K562 (cell line): ENCODE results near the gene SLC17A4. TPM values are rescaled to one million over a fixed set of nuclear protein-coding genes. Genes with fewer than 3 reads are reported as not detected.

ENCODE experiments used
- ASH1L ChIP-seq: fragments of 450-650 bp; IDR thresholded peaks from 2 replicates; pipeline ENCODE4 v1.6.1; 2018; ENCODE audit warnings: borderline replicate concordance, mild to moderate bottlenecking, low read depth; ENCODE audit not compliant: partially characterized antibody
- BRD4 ChIP-seq: fragments of 200-600 bp; sonication (generic); IDR thresholded peaks from 2 replicates; pipeline ENCODE4 v1.6.1; 2017; ENCODE audit warnings: inconsistent platforms
- CBFA2T2 ChIP-seq: fragments of 450-650 bp; conservative IDR thresholded peaks from 2 replicates; pipeline ENCODE4 v1.6.1; 2017; ENCODE audit warnings: mild to moderate bottlenecking
- CBFA2T3 ChIP-seq: fragments of 450-650 bp; IDR thresholded peaks from 2 replicates; pipeline ENCODE4 v1.6.1; 2017
- CHD2 ChIP-seq: IDR thresholded peaks from 2 replicates; pipeline ENCODE4 v1.6.1; 2011; ENCODE audit warnings: low read depth, low read length
- EP400 ChIP-seq: fragments of 450-650 bp; IDR thresholded peaks from 2 replicates; pipeline ENCODE4 v1.6.1; 2017; ENCODE audit warnings: antibody characterized with exemption, mild to moderate bottlenecking, moderate library complexity
- GTF2A2 ChIP-seq: IDR thresholded peaks from 2 replicates; pipeline ENCODE4 v1.6.1; 2016; ENCODE audit warnings: mild to moderate bottlenecking, missing genetic modification characterization, missing compliant biosample characterization
- HCFC1 ChIP-seq: IDR thresholded peaks from 2 replicates; pipeline ENCODE4 v1.6.1; 2012; ENCODE audit warnings: low read depth, low read length, improper control_type of control experiment
- HDAC8 ChIP-seq: fragments of 450-650 bp; IDR thresholded peaks from 2 replicates; pipeline ENCODE4 v1.6.1; 2016; ENCODE audit warnings: mild to moderate bottlenecking, missing genetic modification characterization, moderate library complexity, missing compliant biosample characterization
- MEIS2 ChIP-seq: fragments of 450-650 bp; IDR thresholded peaks from 2 replicates; pipeline ENCODE4 v1.6.1; 2014; ENCODE audit warnings: mild to moderate bottlenecking; ENCODE audit not compliant: partially characterized antibody
- MTF1 ChIP-seq: fragments of 250-450 bp; sonication (Bioruptor Pico); IDR thresholded peaks from 2 replicates; pipeline ENCODE4 v1.9.0; 2021; ENCODE audit warnings: moderate library complexity, mild to moderate bottlenecking, inconsistent platforms, borderline replicate concordance
- PCBP1 ChIP-seq: fragments of 200-400 bp; formaldehyde crosslinking; IDR thresholded peaks from 2 replicates; pipeline ENCODE4 v1.6.1; 2018; ENCODE audit warnings: mild to moderate bottlenecking, low read depth, low read length; ENCODE audit not compliant: poor library complexity, severe bottlenecking
- PML ChIP-seq: IDR thresholded peaks from 2 replicates; pipeline ENCODE4 v1.6.1; 2012; ENCODE audit warnings: low read length, inconsistent platforms
- POLR2H ChIP-seq: IDR thresholded peaks from 2 replicates; pipeline ENCODE4 v1.6.1; 2016; ENCODE audit warnings: missing genetic modification characterization, low read depth, mild to moderate bottlenecking, control low read depth, missing compliant biosample characterization, moderate library complexity
- RBM15 ChIP-seq: fragments of 200-400 bp; formaldehyde crosslinking; IDR thresholded peaks from 2 replicates; pipeline ENCODE4 v1.6.1; 2018; ENCODE audit warnings: mild to moderate bottlenecking, low read length, moderate library complexity; ENCODE audit not compliant: insufficient read depth
- SMAD3 ChIP-seq: fragments of 450-650 bp; formaldehyde crosslinking; conservative IDR thresholded peaks from 2 replicates; pipeline ENCODE4 v1.4.0; 2020; ENCODE audit warnings: mild to moderate bottlenecking
- U2AF1 ChIP-seq: fragments of 200-400 bp; formaldehyde crosslinking; optimal IDR thresholded peaks from 2 replicates; pipeline ENCODE3; 2017; ENCODE audit warnings: mild to moderate bottlenecking, low read depth, low read length, moderate library complexity
- ZFP1 ChIP-seq: fragments of 450-650 bp; formaldehyde crosslinking; IDR thresholded peaks from 2 replicates; pipeline ENCODE4 v1.4.0; 2020; ENCODE audit warnings: mild to moderate bottlenecking, mixed read lengths
- ZNF124 ChIP-seq: sonication (generic); formaldehyde crosslinking; IDR thresholded peaks from 2 replicates; pipeline ENCODE4 v1.8.1; 2022; ENCODE audit warnings: missing genetic modification reagents
- ZNF212 ChIP-seq: fragments of 450-650 bp; formaldehyde crosslinking; IDR thresholded peaks from 2 replicates; pipeline ENCODE4 v1.4.0; 2020; ENCODE audit warnings: mild to moderate bottlenecking
- ZNF232 ChIP-seq: sonication (generic); formaldehyde crosslinking; IDR thresholded peaks from 2 replicates; pipeline ENCODE4 v1.8.0; 2022; ENCODE audit warnings: mild to moderate bottlenecking, missing genetic modification reagents
- ZNF766 ChIP-seq: fragments of 200-800 bp; sonication (Bioruptor generic); conservative IDR thresholded peaks from 2 replicates; pipeline ENCODE4 v1.6.1; 2016; ENCODE audit warnings: missing genetic modification characterization, missing compliant biosample characterization
- polyA plus RNA-seq, 8 experiments: library from polyadenylated mRNA; depleted of rRNA in 4 of 8; stranded (reverse) in 5 of 8; unstranded in 3 of 8; fragments of >200 nt; fragmentation: Nextera tagmentation in 2 of 8; fragmentation: Illumina TruSeq in 1 of 8; extraction: Ambion mirVana in 2 of 8; extraction: Trizol in 1 of 8; gene quantifications; 2 replicates each; pipeline versions ENCODE4 v1.2.1 to v1.2.3, GENCODE V29; 2011 to 2014; ENCODE audit warnings: inconsistent platforms in 1 of 8, missing spikeins in 1 of 8
- total RNA-seq, 7 experiments: library from RNA; depleted of rRNA in 6 of 7; stranded (reverse); fragments of >200 nt in 6 of 7; fragmentation: Illumina TruSeq in 2 of 7; extraction: Trizol in 2 of 7; gene quantifications; 2 replicates each; pipeline versions ENCODE4 v1.2.1 to v1.2.3, GENCODE V29; 2011 to 2021; ENCODE audit warnings: low replicate concordance in 1 of 7
- TF ChIP-seq, protein P1 (sequence below): fragments of 450-650 bp; formaldehyde crosslinking; conservative IDR thresholded peaks from 2 replicates; pipeline ENCODE4 v1.4.0; 2022; ENCODE audit warnings: mild to moderate bottlenecking, missing genetic modification characterization
- TF ChIP-seq, protein P2 (sequence below): fragments of 150-350 bp; IDR thresholded peaks from 2 replicates; pipeline ENCODE4 v1.6.1; 2014; ENCODE audit warnings: low read depth, mild to moderate bottlenecking, low read length, borderline replicate concordance
- TF ChIP-seq, protein P3 (sequence below): fragments of 450-650 bp; IDR thresholded peaks from 2 replicates; pipeline ENCODE4 v1.6.1; 2014; ENCODE audit warnings: low read depth, mild to moderate bottlenecking, moderate library complexity, borderline replicate concordance

Gene SLC17A4
- total and polyA plus RNA-seq, 9 of the 15 experiments (the other 6 are each of a cell fraction or from before 2014, with no cell fraction given): not detected

DNA sequence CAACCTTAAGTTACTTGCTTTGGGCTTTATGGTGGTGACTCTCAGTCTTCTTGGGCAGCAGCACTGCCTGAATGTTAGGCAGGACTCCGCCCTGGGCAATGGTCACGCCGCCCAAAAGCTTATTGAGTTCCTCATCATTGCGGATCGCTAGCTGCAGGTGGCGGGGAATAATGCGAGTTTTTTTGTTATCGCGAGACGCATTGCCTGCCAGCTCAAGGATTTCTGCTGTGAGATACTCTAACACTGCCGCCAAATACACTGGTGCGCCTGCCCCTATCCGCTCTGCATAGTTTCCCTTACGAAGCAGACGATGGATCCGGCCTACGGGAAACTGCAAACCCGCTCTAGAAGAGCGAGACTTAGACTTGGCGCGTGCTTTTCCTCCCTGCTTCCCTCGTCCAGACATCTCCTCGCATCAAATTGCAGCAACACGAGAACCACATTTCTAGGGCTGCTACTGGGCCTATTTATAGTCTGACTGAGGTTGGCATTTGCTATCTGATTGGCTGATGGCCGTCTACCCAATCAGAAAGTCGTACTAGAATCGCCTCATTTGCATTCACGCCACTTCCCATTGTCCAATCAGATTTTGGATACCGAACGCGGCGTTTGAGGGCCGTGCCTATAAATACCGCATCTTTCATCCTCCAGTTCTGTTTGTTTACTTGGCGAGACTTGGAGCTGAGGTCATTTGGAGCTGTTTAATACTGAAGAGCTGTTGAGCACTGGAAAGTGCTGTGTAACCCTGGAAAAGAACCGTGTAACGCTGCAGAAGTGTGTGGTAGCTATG is 28.2 kb upstream of the SLC17A4 start (continued):
- TF ChIP-seq U2AF1 (no peak), ZFP1 (CRISPR knock-in tag) (no peak), BRD4 (no peak), ZNF212 (CRISPR knock-in tag) (no peak), RBM15 (no peak), ZNF232 (CRISPR knock-in tag) (no peak), GTF2A2 (tag) (peak; percentile 80), MTF1 (CRISPR knock-in tag) (no peak), CBFA2T3 (no peak), CHD2 (peak; percentile 66), ZNF124 (CRISPR knock-in tag) (no peak), MEIS2 (peak; percentile 6), PCBP1 (no peak), POLR2H (peak; percentile 90), SMAD3 (CRISPR knock-in tag) (no peak), CBFA2T2 (no peak), ASH1L (no peak), HDAC8 (no peak), PML (peak; percentile 67), EP400 (no peak), HCFC1 (no peak), ZNF766 (CRISPR knock-in tag) (no peak)
- TF ChIP-seq, protein P1, sequence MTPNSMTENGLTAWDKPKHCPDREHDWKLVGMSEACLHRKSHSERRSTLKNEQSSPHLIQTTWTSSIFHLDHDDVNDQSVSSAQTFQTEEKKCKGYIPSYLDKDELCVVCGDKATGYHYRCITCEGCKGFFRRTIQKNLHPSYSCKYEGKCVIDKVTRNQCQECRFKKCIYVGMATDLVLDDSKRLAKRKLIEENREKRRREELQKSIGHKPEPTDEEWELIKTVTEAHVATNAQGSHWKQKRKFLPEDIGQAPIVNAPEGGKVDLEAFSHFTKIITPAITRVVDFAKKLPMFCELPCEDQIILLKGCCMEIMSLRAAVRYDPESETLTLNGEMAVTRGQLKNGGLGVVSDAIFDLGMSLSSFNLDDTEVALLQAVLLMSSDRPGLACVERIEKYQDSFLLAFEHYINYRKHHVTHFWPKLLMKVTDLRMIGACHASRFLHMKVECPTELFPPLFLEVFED (CRISPR knock-in tag): no peak
- TF ChIP-seq, protein P2, sequence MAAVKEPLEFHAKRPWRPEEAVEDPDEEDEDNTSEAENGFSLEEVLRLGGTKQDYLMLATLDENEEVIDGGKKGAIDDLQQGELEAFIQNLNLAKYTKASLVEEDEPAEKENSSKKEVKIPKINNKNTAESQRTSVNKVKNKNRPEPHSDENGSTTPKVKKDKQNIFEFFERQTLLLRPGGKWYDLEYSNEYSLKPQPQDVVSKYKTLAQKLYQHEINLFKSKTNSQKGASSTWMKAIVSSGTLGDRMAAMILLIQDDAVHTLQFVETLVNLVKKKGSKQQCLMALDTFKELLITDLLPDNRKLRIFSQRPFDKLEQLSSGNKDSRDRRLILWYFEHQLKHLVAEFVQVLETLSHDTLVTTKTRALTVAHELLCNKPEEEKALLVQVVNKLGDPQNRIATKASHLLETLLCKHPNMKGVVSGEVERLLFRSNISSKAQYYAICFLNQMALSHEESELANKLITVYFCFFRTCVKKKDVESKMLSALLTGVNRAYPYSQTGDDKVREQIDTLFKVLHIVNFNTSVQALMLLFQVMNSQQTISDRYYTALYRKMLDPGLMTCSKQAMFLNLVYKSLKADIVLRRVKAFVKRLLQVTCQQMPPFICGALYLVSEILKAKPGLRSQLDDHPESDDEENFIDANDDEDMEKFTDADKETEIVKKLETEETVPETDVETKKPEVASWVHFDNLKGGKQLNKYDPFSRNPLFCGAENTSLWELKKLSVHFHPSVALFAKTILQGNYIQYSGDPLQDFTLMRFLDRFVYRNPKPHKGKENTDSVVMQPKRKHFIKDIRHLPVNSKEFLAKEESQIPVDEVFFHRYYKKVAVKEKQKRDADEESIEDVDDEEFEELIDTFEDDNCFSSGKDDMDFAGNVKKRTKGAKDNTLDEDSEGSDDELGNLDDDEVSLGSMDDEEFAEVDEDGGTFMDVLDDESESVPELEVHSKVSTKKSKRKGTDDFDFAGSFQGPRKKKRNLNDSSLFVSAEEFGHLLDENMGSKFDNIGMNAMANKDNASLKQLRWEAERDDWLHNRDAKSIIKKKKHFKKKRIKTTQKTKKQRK: no peak
- TF ChIP-seq, protein P3, sequence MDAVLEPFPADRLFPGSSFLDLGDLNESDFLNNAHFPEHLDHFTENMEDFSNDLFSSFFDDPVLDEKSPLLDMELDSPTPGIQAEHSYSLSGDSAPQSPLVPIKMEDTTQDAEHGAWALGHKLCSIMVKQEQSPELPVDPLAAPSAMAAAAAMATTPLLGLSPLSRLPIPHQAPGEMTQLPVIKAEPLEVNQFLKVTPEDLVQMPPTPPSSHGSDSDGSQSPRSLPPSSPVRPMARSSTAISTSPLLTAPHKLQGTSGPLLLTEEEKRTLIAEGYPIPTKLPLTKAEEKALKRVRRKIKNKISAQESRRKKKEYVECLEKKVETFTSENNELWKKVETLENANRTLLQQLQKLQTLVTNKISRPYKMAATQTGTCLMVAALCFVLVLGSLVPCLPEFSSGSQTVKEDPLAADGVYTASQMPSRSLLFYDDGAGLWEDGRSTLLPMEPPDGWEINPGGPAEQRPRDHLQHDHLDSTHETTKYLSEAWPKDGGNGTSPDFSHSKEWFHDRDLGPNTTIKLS: no peak
